Stomach (tissue), 4 donors: Measurements from ENCODE around the gene TERB2.

Experiments
- CTCF ChIP-seq, 7 experiments: fragments of 450-650 bp in 4 of 7; fragments of 200-600 bp in 3 of 7; sonication (generic) in 3 of 7; IDR thresholded peaks; one replicate each; pipeline ENCODE4 v1.5.1; 2016 to 2019; ENCODE audit warnings: antibody characterized with exemption in 7 of 7, control low read depth in 2 of 7, mild to moderate bottlenecking in 1 of 7
- POLR2A ChIP-seq, 4 donors: fragments of 450-650 bp; IDR thresholded peaks; one replicate each; pipeline ENCODE4 v1.6.1; 2016; ENCODE audit warnings: antibody characterized with exemption in 4 of 4, control low read depth in 2 of 4, mild to moderate bottlenecking in 1 of 4, moderate library complexity in 1 of 4

DNA sequence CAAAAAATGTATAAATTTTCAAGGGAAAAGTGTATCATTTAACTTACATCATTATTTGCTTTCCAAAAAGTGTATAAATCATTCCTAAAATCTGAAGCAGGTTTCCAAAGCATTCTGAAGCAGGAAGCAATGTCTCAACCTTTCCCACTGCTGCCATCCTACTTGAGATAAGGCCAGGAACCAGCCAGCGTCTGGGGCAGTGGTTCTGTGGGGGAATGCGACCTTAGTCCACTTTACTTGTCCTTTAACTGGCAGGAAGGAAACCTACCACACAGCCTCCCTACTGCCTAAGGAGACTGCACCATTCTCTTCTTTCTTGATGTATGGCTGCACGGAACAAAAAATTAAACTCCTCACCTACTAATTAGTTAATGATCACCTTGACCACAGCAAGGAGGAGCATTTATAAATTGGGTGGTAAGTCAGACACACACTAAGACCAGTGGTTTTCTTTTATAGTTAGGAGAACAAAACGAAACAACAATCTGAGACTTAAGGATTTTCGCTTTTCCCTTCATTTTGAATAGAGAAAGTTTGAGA lies 70.2 kb downstream of the TERB2 start:
- no peak for TF ChIP-seq CTCF (IDR thresholded peaks at IDR 0.05)
- TF ChIP-seq POLR2A (IDR thresholded peaks at IDR 0.05) = no peak
